Hepatic stellate cell (primary cell): ENCODE results near the gene KATNAL2.
A peak's percentile ranks its signal among the peaks of the same experiment; 100 is the strongest.

ENCODE experiments used
- DNase-seq: peaks from one replicate; pipeline ENCODE4 v3.0.0; 2011; ENCODE audit warnings: low spot score

KATNAL2 gene

GRCh38 chr18:47035156-47035671 lies 117.8 kb downstream of the KATNAL2 start, which contains the start of gene ELOA2:
Gene ELOA2, minus strand, starts transcription at chr18:47035621. Its CDS starts 357 bp downstream, at chr18:47035264.
- DNase-seq = no peak

- peak; percentile 53 for DNase-seq
Measured at GRCh38 chr18:47036298-47036874, 119.0 kb downstream of the KATNAL2 start.

GRCh38 chr18:47036927-47037578 lies 119.7 kb downstream of the KATNAL2 start:
- no peak for DNase-seq

- DNase-seq = no peak
Measured at GRCh38 chr18:47040982-47041381, 123.6 kb downstream of the KATNAL2 start.

GRCh38 chr18:47050468-47050867 lies 133.1 kb downstream of the KATNAL2 start:
- DNase-seq = peak; percentile 25

- no peak for DNase-seq
Measured at GRCh38 chr18:47054369-47054768, 137.0 kb downstream of the KATNAL2 start.

- no peak for DNase-seq
Measured at GRCh38 chr18:47062471-47062870, 145.1 kb downstream of the KATNAL2 start.

- DNase-seq = no peak
Measured at GRCh38 chr18:47063096-47063495, 145.7 kb downstream of the KATNAL2 start.

GRCh38 chr18:47067648-47068047 lies 150.2 kb downstream of the KATNAL2 start:
- DNase-seq = no peak

- no peak for DNase-seq
Measured at GRCh38 chr18:47075098-47075883, 157.9 kb downstream of the KATNAL2 start.

GRCh38 chr18:47077111-47077510 lies 159.7 kb downstream of the KATNAL2 start:
- DNase-seq = no peak

- DNase-seq = no peak
Measured at GRCh38 chr18:47080872-47081271, 163.5 kb downstream of the KATNAL2 start.

GRCh38 chr18:47081578-47081977 lies 164.2 kb downstream of the KATNAL2 start:
- DNase-seq = no peak

- DNase-seq = no peak
Measured at GRCh38 chr18:47087676-47088075, 170.3 kb downstream of the KATNAL2 start.

- DNase-seq = no peak
Measured at GRCh38 chr18:47095810-47096209, 178.4 kb downstream of the KATNAL2 start.

- peak; percentile 26 for DNase-seq
Measured at GRCh38 chr18:47100212-47100831, 182.9 kb downstream of the KATNAL2 start.

GRCh38 chr18:47108373-47108772 lies 191.0 kb downstream of the KATNAL2 start:
- DNase-seq = no peak

- no peak for DNase-seq
Measured at GRCh38 chr18:47108998-47109405, 191.6 kb downstream of the KATNAL2 start.

GRCh38 chr18:47109720-47110119 lies 192.3 kb downstream of the KATNAL2 start:
- DNase-seq = no peak

GRCh38 chr18:47110492-47111274 lies 193.3 kb downstream of the KATNAL2 start:
- DNase-seq = no peak

GRCh38 chr18:47113796-47114540 lies 196.6 kb downstream of the KATNAL2 start:
- DNase-seq = no peak
